ENCODE measurements around the gene COL23A1.

Gene COL23A1

DNA sequence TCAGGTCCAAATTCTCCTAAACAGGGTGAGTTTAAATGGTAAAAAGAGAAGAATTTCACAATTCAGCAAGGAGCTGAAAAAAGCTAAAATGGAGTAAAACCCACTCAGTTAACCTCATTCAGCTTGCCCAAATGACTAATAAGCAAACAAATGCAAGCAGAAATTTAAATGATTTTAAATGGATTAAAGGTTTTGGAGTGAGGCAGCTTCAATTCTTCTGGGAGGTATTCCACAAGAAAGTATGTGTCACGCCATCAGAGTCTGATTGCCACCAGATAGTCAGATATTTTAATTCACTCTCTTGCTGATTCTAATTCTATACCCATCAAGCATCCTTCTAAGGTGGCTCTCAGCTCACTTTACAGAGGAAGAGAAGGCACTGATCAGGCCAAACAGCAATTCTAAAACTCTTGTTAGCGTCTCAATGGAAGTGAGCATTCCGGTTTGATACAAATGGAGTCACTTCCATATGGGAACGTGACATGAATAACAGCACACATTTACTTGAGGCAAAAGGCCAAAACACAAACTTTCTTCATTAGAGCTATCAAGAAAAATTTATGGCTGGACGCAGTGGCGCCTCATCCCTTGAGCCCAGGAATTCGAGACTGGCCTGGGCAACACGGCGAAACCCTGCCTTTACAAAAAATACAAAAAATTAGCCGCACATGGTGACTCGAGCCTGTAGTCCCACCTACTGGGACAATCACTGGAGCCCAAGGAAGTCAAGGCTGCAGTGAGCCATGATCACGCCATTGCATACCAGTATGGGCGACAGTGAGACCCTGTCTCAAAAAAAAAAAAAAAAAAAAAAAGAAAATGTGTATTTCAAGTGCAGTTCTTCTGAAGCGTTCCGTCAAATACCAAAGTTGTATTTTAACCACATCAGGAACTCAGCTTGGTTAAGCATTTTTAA, 34.7 kb upstream of the COL23A1 start:
- peak overlapping the region; percentile 94 for H3K4me3 ChIP-seq (ENCODE audit: insufficient read depth, low read depth, low read length)
- H3K9me3 ChIP-seq (ENCODE audit: control insufficient read depth, low read length): no peaks in the 10 kb centered on the region
- WGBS, 2 experiments: 36 to 41% methylated on average over 15 of the region's 15 CpGs
- no peaks in the 10 kb centered on the region for H3K36me3 ChIP-seq (ENCODE audit: control insufficient read depth, insufficient read depth, low read length)
- H3K27ac ChIP-seq (ENCODE audit: insufficient read depth, low read depth, low read length, poor library complexity, severe bottlenecking): no peak overlapping the region
- H3K27me3 ChIP-seq (ENCODE audit: control insufficient read depth, insufficient read depth, low read length, poor library complexity, severe bottlenecking): peaks cover 22% of the 10 kb centered on the region
- H3K4me1 ChIP-seq (ENCODE audit: control insufficient read depth, insufficient read depth, low read length): peaks cover 8% of the 10 kb centered on the region

DNA sequence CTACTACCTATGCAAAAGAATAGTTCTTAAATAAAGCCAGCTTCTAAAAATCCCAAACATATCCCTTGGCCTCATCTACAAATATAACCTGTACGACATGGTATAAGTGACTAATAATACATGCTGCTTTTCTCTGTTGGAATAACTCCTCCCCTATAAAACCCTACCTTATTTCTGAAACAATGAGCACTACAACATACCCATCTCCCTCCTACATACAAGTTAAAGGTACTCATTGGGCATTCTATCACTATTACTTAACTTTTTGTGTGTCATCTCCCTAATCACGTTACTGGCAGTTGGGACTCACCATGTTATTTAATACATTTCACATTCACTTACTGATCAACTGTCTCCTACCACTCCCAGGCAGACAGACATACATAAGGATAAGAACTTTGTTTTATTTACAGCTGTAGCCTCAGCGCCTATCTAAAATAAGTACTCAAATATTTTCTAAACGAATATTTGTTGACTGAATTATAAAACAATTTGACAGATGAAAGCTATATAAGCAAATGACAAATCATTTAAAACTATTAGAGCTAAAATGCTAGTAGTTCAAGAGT, 32.6 kb upstream of the COL23A1 start:
- Histone ChIP-seq H3K4me3 (ENCODE audit: insufficient read depth, low read depth, low read length) (no peak overlapping the region), H3K9me3 (ENCODE audit: control insufficient read depth, low read length) (no peaks in the 10 kb centered on the region), H3K4me1 (ENCODE audit: control insufficient read depth, insufficient read depth, low read length) (peaks cover 8% of the 10 kb centered on the region), H3K27ac (ENCODE audit: insufficient read depth, low read depth, low read length, poor library complexity, severe bottlenecking) (no peak overlapping the region), H3K36me3 (ENCODE audit: control insufficient read depth, insufficient read depth, low read length) (peaks cover 7% of the 10 kb centered on the region), H3K27me3 (ENCODE audit: control insufficient read depth, insufficient read depth, low read length, poor library complexity, severe bottlenecking) (peaks cover 7% of the 10 kb centered on the region)
- WGBS, 2 experiments: 95 to 98% methylated on average over 2 to 3 of the region's 4 CpGs

DNA sequence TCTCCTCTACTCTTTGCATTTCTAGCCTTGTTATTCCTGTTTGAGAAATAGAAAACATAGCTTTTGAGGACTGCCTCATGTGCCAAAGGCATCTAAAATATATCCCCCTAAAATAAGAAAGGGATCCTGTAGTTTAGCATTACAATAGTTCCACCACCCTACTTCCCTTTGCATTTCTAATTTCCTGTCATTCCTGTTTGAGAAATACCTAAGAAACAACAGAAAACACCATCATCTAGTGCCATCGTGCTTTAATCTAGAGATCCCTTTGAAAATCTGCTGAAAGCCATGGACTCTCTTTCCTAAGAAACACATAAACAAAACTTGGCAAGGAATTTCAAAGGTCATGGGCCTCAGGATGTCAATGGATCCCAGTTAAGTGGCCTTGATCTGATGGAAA, 29.2 kb upstream of the COL23A1 start:
- Histone ChIP-seq H3K9me3 (ENCODE audit: control insufficient read depth, low read length) (no peaks in the 10 kb centered on the region), H3K36me3 (ENCODE audit: control insufficient read depth, insufficient read depth, low read length) (peaks cover 15% of the 10 kb centered on the region), H3K27ac (ENCODE audit: insufficient read depth, low read depth, low read length, poor library complexity, severe bottlenecking) (no peak overlapping the region), H3K4me1 (ENCODE audit: control insufficient read depth, insufficient read depth, low read length) (peaks cover 2% of the 10 kb centered on the region), H3K4me3 (ENCODE audit: insufficient read depth, low read depth, low read length) (no peak overlapping the region), H3K27me3 (ENCODE audit: control insufficient read depth, insufficient read depth, low read length, poor library complexity, severe bottlenecking) (no peaks in the 10 kb centered on the region)
- 71 to 77% methylated on average over 1 of the region's 1 CpG for WGBS, 2 experiments

DNA sequence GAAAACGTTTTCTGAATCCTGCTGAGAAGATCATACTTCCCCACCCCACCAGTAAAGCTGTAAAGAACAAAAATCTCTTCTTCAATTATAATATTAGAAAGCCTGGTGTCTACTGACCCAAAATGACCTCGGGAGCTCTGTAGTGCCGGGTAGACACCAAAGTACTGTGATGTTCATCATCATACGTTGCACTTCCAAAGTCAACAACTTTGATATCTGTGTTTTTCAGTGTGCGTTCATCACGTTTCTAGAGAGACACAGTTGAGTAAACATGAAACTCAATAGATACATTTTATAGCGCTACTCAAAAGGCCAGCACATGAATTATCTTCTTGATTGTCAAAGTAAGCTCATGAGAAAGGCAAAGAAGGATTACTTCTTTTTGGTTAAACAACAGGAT, 22.1 kb upstream of the COL23A1 start:
- Histone ChIP-seq H3K27me3 (ENCODE audit: control insufficient read depth, insufficient read depth, low read length, poor library complexity, severe bottlenecking) (no peaks in the 10 kb centered on the region), H3K9me3 (ENCODE audit: control insufficient read depth, low read length) (no peaks in the 10 kb centered on the region), H3K36me3 (ENCODE audit: control insufficient read depth, insufficient read depth, low read length) (peaks cover 31% of the 10 kb centered on the region), H3K4me1 (ENCODE audit: control insufficient read depth, insufficient read depth, low read length) (no peaks in the 10 kb centered on the region), H3K27ac (ENCODE audit: insufficient read depth, low read depth, low read length, poor library complexity, severe bottlenecking) (no peak overlapping the region), H3K4me3 (ENCODE audit: insufficient read depth, low read depth, low read length) (no peak overlapping the region)
- WGBS, 2 experiments: 94 to 97% methylated on average over 7 of the region's 7 CpGs

DNA sequence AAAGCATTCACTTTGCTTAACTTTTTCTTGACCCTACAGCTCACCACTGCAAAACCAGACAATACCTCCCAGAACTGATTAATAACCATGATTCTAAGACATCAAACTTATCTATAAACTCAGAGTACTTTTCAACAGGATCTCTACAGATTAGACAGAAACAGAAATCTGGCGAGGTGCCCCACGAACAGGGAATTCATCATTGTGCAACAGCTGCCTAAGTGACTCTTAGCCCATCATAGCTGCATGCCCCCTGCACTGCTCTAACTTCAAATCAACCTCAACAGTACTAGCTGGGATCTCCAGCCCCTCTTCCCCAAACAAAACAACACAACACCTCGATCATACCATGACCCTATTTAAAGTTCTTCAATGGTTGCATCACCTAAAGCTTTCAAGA, 16.1 kb upstream of the COL23A1 start:
- no peaks in the 10 kb centered on the region for H3K4me1 ChIP-seq (ENCODE audit: control insufficient read depth, insufficient read depth, low read length)
- peaks cover 43% of the 10 kb centered on the region for H3K36me3 ChIP-seq (ENCODE audit: control insufficient read depth, insufficient read depth, low read length)
- H3K27ac ChIP-seq (ENCODE audit: insufficient read depth, low read depth, low read length, poor library complexity, severe bottlenecking): no peak overlapping the region
- no peak overlapping the region for H3K4me3 ChIP-seq (ENCODE audit: insufficient read depth, low read depth, low read length)
- no peaks in the 10 kb centered on the region for H3K9me3 ChIP-seq (ENCODE audit: control insufficient read depth, low read length)
- WGBS, 2 experiments: 92 to 96% methylated on average over 3 of the region's 3 CpGs
- no peaks in the 10 kb centered on the region for H3K27me3 ChIP-seq (ENCODE audit: control insufficient read depth, insufficient read depth, low read length, poor library complexity, severe bottlenecking)

DNA sequence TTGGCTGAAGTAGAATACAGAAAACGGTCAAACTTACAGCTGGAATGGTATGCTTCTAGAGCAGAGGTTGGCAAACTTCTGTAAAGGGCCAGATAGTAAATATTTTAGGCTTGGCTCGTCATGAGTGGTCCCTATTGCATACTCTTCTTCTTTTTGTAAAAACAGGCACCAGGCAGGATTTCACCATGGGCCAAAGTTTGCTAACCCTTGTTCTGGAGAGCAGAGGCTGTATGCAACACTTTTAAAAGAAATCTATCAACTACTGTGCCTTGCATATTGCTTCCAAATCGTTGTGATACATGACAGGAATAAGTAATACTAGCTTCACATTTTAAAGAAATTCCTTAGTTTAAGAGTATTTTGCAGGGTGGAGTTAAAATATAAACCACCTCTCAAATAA, 15.6 kb upstream of the COL23A1 start:
- Histone ChIP-seq H3K4me1 (ENCODE audit: control insufficient read depth, insufficient read depth, low read length) (no peaks in the 10 kb centered on the region), H3K36me3 (ENCODE audit: control insufficient read depth, insufficient read depth, low read length) (peaks cover 39% of the 10 kb centered on the region), H3K4me3 (ENCODE audit: insufficient read depth, low read depth, low read length) (no peak overlapping the region), H3K27ac (ENCODE audit: insufficient read depth, low read depth, low read length, poor library complexity, severe bottlenecking) (no peak overlapping the region), H3K9me3 (ENCODE audit: control insufficient read depth, low read length) (no peaks in the 10 kb centered on the region), H3K27me3 (ENCODE audit: control insufficient read depth, insufficient read depth, low read length, poor library complexity, severe bottlenecking) (no peaks in the 10 kb centered on the region)
- WGBS, 2 experiments: 98 to 100% methylated on average over 2 to 3 of the region's 3 CpGs

DNA sequence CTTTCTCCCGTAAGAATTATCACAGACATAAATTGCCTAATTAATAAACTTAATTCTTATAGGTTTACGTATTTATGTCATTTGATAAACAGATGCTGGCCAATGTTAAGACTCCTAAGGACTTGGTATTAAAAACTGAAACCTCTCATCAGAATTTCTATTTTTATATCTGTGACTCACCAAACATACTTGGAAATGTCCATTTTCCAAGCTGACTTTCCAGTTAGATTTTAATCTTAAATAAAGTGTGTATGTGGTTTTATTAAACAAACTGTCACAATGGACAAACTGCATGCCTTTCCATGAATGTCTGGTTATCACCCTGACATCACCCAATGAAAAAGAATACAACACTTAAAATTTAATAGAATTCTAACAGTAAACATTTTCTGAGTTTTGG, 12.6 kb upstream of the COL23A1 start:
- Histone ChIP-seq H3K36me3 (ENCODE audit: control insufficient read depth, insufficient read depth, low read length) (peaks cover 31% of the 10 kb centered on the region), H3K4me3 (ENCODE audit: insufficient read depth, low read depth, low read length) (no peak overlapping the region), H3K27ac (ENCODE audit: insufficient read depth, low read depth, low read length, poor library complexity, severe bottlenecking) (no peak overlapping the region), H3K9me3 (ENCODE audit: control insufficient read depth, low read length) (no peaks in the 10 kb centered on the region), H3K4me1 (ENCODE audit: control insufficient read depth, insufficient read depth, low read length) (no peaks in the 10 kb centered on the region), H3K27me3 (ENCODE audit: control insufficient read depth, insufficient read depth, low read length, poor library complexity, severe bottlenecking) (no peaks in the 10 kb centered on the region)
- 90 to 100% methylated on average over 2 of the region's 2 CpGs for WGBS, 2 experiments

DNA sequence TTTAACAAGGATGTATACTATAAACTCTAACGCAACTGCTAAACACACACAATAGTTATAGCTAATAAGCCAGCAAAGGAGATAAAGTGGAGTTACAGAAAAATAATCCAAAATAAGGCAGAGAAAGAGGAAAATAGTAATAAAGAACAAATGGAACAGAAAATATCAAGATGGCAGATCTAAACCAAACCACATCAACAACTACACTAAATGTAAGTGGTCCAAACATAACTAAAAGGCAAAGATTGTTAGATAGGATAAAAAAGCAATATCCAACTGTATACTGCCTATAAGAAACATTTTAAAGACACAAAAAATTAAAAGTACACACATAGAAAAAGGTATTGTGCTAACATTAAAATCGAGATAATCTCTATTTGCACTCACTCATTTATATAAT, 5.6 kb upstream of the COL23A1 start:
- Histone ChIP-seq H3K36me3 (ENCODE audit: control insufficient read depth, insufficient read depth, low read length) (no peaks in the 10 kb centered on the region), H3K4me3 (ENCODE audit: insufficient read depth, low read depth, low read length) (no peak overlapping the region), H3K9me3 (ENCODE audit: control insufficient read depth, low read length) (no peaks in the 10 kb centered on the region), H3K27ac (ENCODE audit: insufficient read depth, low read depth, low read length, poor library complexity, severe bottlenecking) (no peak overlapping the region), H3K4me1 (ENCODE audit: control insufficient read depth, insufficient read depth, low read length) (no peaks in the 10 kb centered on the region), H3K27me3 (ENCODE audit: control insufficient read depth, insufficient read depth, low read length, poor library complexity, severe bottlenecking) (peaks cover 10% of the 10 kb centered on the region)
- WGBS, 2 experiments: no CpG with 5 or more reads among the region's 2 CpGs

DNA sequence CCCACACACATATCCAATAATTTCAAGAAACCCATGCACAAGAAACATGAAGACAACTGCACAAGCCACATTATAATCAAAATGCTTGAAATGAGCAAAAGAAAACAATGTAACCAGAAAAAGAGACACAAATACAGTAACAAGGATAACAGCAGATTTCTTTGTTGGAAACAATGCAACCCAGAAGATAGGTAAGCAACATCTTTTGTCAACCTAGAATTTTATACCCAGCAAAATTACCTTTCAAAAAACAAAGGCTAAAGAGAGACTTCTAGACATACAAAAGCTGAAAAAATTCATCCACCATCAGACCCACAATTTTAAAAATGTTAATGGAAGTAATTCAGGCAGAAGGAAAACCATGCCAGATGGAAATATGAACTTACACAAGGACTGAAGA, 5.0 kb upstream of the COL23A1 start:
- Histone ChIP-seq H3K36me3 (ENCODE audit: control insufficient read depth, insufficient read depth, low read length) (no peaks in the 10 kb centered on the region), H3K27ac (ENCODE audit: insufficient read depth, low read depth, low read length, poor library complexity, severe bottlenecking) (no peak overlapping the region), H3K4me1 (ENCODE audit: control insufficient read depth, insufficient read depth, low read length) (no peaks in the 10 kb centered on the region), H3K27me3 (ENCODE audit: control insufficient read depth, insufficient read depth, low read length, poor library complexity, severe bottlenecking) (peaks cover 16% of the 10 kb centered on the region), H3K4me3 (ENCODE audit: insufficient read depth, low read depth, low read length) (no peak overlapping the region), H3K9me3 (ENCODE audit: control insufficient read depth, low read length) (no peaks in the 10 kb centered on the region)

DNA sequence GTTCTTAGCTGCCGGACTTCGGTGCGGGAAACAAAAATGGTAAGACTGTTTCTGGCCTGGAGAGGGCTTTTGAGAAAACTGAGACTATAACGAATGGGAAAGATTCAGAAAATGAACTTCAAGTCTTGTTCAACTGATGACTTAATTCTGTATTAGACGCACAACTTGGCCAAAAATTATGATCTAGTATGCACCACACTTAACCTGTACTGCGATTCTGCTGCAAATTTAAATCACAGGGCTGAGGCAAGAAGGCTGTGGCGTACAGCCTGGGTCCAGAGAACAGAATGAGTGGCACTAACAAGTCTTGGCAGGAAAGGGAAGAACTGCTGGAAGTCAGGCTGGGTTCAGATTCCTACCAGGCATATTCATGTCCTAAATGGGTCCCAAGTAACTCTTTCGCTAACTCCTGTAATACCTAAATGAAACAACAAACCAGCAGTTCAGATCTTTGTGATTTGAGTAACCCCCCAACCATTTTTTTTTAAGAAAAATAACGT, 781 bp upstream of the COL23A1 start:
- 51 to 56% methylated on average over 9 of the region's 9 CpGs for WGBS, 2 experiments
- no peak overlapping the region for H3K4me3 ChIP-seq (ENCODE audit: insufficient read depth, low read depth, low read length)

More for the DNA sequence above, 781 bp upstream of the COL23A1 start:
- Histone ChIP-seq H3K27ac (ENCODE audit: insufficient read depth, low read depth, low read length, poor library complexity, severe bottlenecking) (no peak overlapping the region), H3K9me3 (ENCODE audit: control insufficient read depth, low read length) (no peaks in the 10 kb centered on the region), H3K27me3 (ENCODE audit: control insufficient read depth, insufficient read depth, low read length, poor library complexity, severe bottlenecking) (peaks cover 57% of the 10 kb centered on the region), H3K36me3 (ENCODE audit: control insufficient read depth, insufficient read depth, low read length) (no peaks in the 10 kb centered on the region), H3K4me1 (ENCODE audit: control insufficient read depth, insufficient read depth, low read length) (peaks cover 7% of the 10 kb centered on the region)

All from ectodermal cell (in vitro differentiated cells).